ENCODE data around the gene MYBPH. TPM values are rescaled to one million over a fixed set of nuclear protein-coding genes. Genes with fewer than 3 reads are reported as not detected.

Gene MYBPH
- total RNA-seq, 2 experiments from 2014 or later = not detected

- CTCF ChIA-PET = interaction anchor here (1.2 to 1.5 kb wide), 2 partner anchors 17 to 26 kb away, joined by 3 read pairs; no protein-coding TSS in a partner anchor
- H3K4me3 Mint-ChIP-seq = no peak overlapping the region
- H3K36me3 Mint-ChIP-seq (ENCODE audit: low read depth) = no peaks in the 10 kb centered on the region
- no peak for DNase-seq
- no peaks in the 10 kb centered on the region for H3K27me3 Mint-ChIP-seq (ENCODE audit: low read depth)
- no peaks in the 10 kb centered on the region for H3K4me1 Mint-ChIP-seq (ENCODE audit: low read depth)
- no peaks in the 10 kb centered on the region for H3K9me3 Mint-ChIP-seq
- intact Hi-C loops (cut with micrococcal nuclease) = no loop called here
- no peak overlapping the region for H3K27ac Mint-ChIP-seq
Observed at GRCh38 chr1:203199481-203199815, 23.8 kb upstream of the MYBPH start.

GRCh38 chr1:203199002-203199401 is 23.4 kb upstream of the MYBPH start:
- intact Hi-C loops (cut with micrococcal nuclease) = no loop called here
- Mint-ChIP-seq H3K27ac (no peak overlapping the region), H3K4me1 (ENCODE audit: low read depth) (no peaks in the 10 kb centered on the region), H3K9me3 (no peaks in the 10 kb centered on the region), H3K27me3 (ENCODE audit: low read depth) (no peaks in the 10 kb centered on the region), H3K4me3 (no peak overlapping the region), H3K36me3 (ENCODE audit: low read depth) (no peaks in the 10 kb centered on the region)
- CTCF ChIA-PET = interaction anchor here (1.5 kb wide), 1 partner anchor 18 kb away, joined by 3 read pairs; no protein-coding TSS in a partner anchor
- DNase-seq = no peak

GRCh38 chr1:203197625-203198024 is 22.0 kb upstream of the MYBPH start:
- H3K4me3 Mint-ChIP-seq = no peak overlapping the region
- H3K27ac Mint-ChIP-seq = no peak overlapping the region
- H3K36me3 Mint-ChIP-seq (ENCODE audit: low read depth) = no peaks in the 10 kb centered on the region
- CTCF ChIA-PET = no interaction called here
- DNase-seq = no peak
- H3K9me3 Mint-ChIP-seq = no peaks in the 10 kb centered on the region
- H3K4me1 Mint-ChIP-seq (ENCODE audit: low read depth) = no peaks in the 10 kb centered on the region
- intact Hi-C loops (cut with micrococcal nuclease) = no loop called here
- no peaks in the 10 kb centered on the region for H3K27me3 Mint-ChIP-seq (ENCODE audit: low read depth)

GRCh38 chr1:203196371-203196770 is 20.7 kb upstream of the MYBPH start:
- Mint-ChIP-seq H3K4me1 (ENCODE audit: low read depth) (no peaks in the 10 kb centered on the region), H3K36me3 (ENCODE audit: low read depth) (no peaks in the 10 kb centered on the region), H3K9me3 (no peaks in the 10 kb centered on the region), H3K27me3 (ENCODE audit: low read depth) (no peaks in the 10 kb centered on the region), H3K27ac (no peak overlapping the region), H3K4me3 (no peak overlapping the region)
- intact Hi-C loops (cut with micrococcal nuclease) = no loop called here
- CTCF ChIA-PET = interaction anchor here (0.7 to 1.7 kb wide), 5 partner anchors 10 to 113 kb away, joined by 3 to 7 read pairs (median 5); partner anchors contain the start of gene CHI3L1
- DNase-seq = no peak

- no peak for DNase-seq
- Mint-ChIP-seq H3K4me3 (no peak overlapping the region), H3K27me3 (ENCODE audit: low read depth) (peaks cover 2% of the 10 kb centered on the region), H3K9me3 (no peaks in the 10 kb centered on the region), H3K36me3 (ENCODE audit: low read depth) (no peaks in the 10 kb centered on the region), H3K4me1 (ENCODE audit: low read depth) (peaks cover 4% of the 10 kb centered on the region), H3K27ac (no peak overlapping the region)
- intact Hi-C loops (cut with micrococcal nuclease) = no loop called here
- CTCF ChIA-PET = no interaction called here
Observed at GRCh38 chr1:203190949-203191348, 15.3 kb upstream of the MYBPH start.

- CTCF ChIA-PET = interaction anchor here (0.6 kb wide), 1 partner anchor 1556 kb away, joined by 4 read pairs; no protein-coding TSS in a partner anchor
- no peak overlapping the region for H3K4me3 Mint-ChIP-seq
- H3K9me3 Mint-ChIP-seq = no peaks in the 10 kb centered on the region
- intact Hi-C loops (cut with micrococcal nuclease) = no loop called here
- H3K27me3 Mint-ChIP-seq (ENCODE audit: low read depth) = peaks cover 2% of the 10 kb centered on the region
- no peaks in the 10 kb centered on the region for H3K36me3 Mint-ChIP-seq (ENCODE audit: low read depth)
- peaks cover 4% of the 10 kb centered on the region for H3K4me1 Mint-ChIP-seq (ENCODE audit: low read depth)
- DNase-seq = no peak
- H3K27ac Mint-ChIP-seq = no peak overlapping the region
Observed at GRCh38 chr1:203189951-203190352, 14.3 kb upstream of the MYBPH start.

GRCh38 chr1:203188686-203189232 is 13.1 kb upstream of the MYBPH start:
- H3K36me3 Mint-ChIP-seq (ENCODE audit: low read depth) = no peaks in the 10 kb centered on the region
- CTCF ChIA-PET = no interaction called here
- H3K9me3 Mint-ChIP-seq = no peaks in the 10 kb centered on the region
- intact Hi-C loops (cut with micrococcal nuclease) = no loop called here
- peaks cover 4% of the 10 kb centered on the region for H3K4me1 Mint-ChIP-seq (ENCODE audit: low read depth)
- H3K4me3 Mint-ChIP-seq = no peak overlapping the region
- DNase-seq = no peak
- no peak overlapping the region for H3K27ac Mint-ChIP-seq
- peaks cover 2% of the 10 kb centered on the region for H3K27me3 Mint-ChIP-seq (ENCODE audit: low read depth)

- no peak for DNase-seq
- intact Hi-C loops (cut with micrococcal nuclease) = no loop called here
- CTCF ChIA-PET = interaction anchor here (0.6 to 1.4 kb wide), 3 partner anchors 147 to 1050 kb away, joined by 3 to 5 read pairs (median 3); no protein-coding TSS in a partner anchor
- Mint-ChIP-seq H3K4me1 (ENCODE audit: low read depth) (peaks cover 4% of the 10 kb centered on the region), H3K27ac (no peak overlapping the region), H3K27me3 (ENCODE audit: low read depth) (peaks cover 2% of the 10 kb centered on the region), H3K36me3 (ENCODE audit: low read depth) (no peaks in the 10 kb centered on the region), H3K9me3 (no peaks in the 10 kb centered on the region), H3K4me3 (no peak overlapping the region)
Observed at GRCh38 chr1:203187689-203188264, 12.2 kb upstream of the MYBPH start.

- H3K36me3 Mint-ChIP-seq (ENCODE audit: low read depth) = no peaks in the 10 kb centered on the region
- intact Hi-C loops (cut with micrococcal nuclease) = no loop called here
- no peak overlapping the region for H3K4me3 Mint-ChIP-seq
- peaks cover 4% of the 10 kb centered on the region for H3K4me1 Mint-ChIP-seq (ENCODE audit: low read depth)
- H3K27ac Mint-ChIP-seq = no peak overlapping the region
- peaks cover 2% of the 10 kb centered on the region for H3K27me3 Mint-ChIP-seq (ENCODE audit: low read depth)
- DNase-seq = no peak
- H3K9me3 Mint-ChIP-seq = no peaks in the 10 kb centered on the region
- CTCF ChIA-PET = interaction anchor here (0.6 to 1.4 kb wide), 2 partner anchors 147 to 1049 kb away, joined by 3 to 5 read pairs; no protein-coding TSS in a partner anchor
Observed at GRCh38 chr1:203187304-203187685, 11.7 kb upstream of the MYBPH start.

- H3K36me3 Mint-ChIP-seq (ENCODE audit: low read depth) = no peaks in the 10 kb centered on the region
- H3K27me3 Mint-ChIP-seq (ENCODE audit: low read depth) = peaks cover 2% of the 10 kb centered on the region
- CTCF ChIA-PET = interaction anchor here (0.6 to 1.4 kb wide), 4 partner anchors 9 to 1049 kb away, joined by 3 to 5 read pairs (median 4); no protein-coding TSS in a partner anchor
- H3K9me3 Mint-ChIP-seq = no peaks in the 10 kb centered on the region
- H3K4me1 Mint-ChIP-seq (ENCODE audit: low read depth) = peaks cover 4% of the 10 kb centered on the region
- DNase-seq = no peak
- H3K4me3 Mint-ChIP-seq = no peak within 1 kb of the TSS
- intact Hi-C loops (cut with micrococcal nuclease) = no loop called here
- H3K27ac Mint-ChIP-seq = no peak within 1 kb of the TSS
Observed at GRCh38 chr1:203186446-203187303, 11.0 kb upstream of the MYBPH start, which contains the start of gene CHI3L1. CHI3L1 (minus strand) TSS chr1:203186704; CDS start chr1:203186623, 81 bp downstream.

- no peak overlapping the region for H3K4me3 Mint-ChIP-seq
- no peaks in the 10 kb centered on the region for H3K36me3 Mint-ChIP-seq (ENCODE audit: low read depth)
- no peaks in the 10 kb centered on the region for H3K9me3 Mint-ChIP-seq
- CTCF ChIA-PET = interaction anchor here (0.6 to 1.2 kb wide), 2 partner anchors 10 to 30 kb away, joined by 3 read pairs; no protein-coding TSS in a partner anchor
- H3K27me3 Mint-ChIP-seq (ENCODE audit: low read depth) = peaks cover 2% of the 10 kb centered on the region
- DNase-seq = no peak
- peaks cover 4% of the 10 kb centered on the region for H3K4me1 Mint-ChIP-seq (ENCODE audit: low read depth)
- H3K27ac Mint-ChIP-seq = no peak overlapping the region
- intact Hi-C loops (cut with micrococcal nuclease) = no loop called here
Observed at GRCh38 chr1:203186091-203186445, 10.4 kb upstream of the MYBPH start.

GRCh38 chr1:203185585-203185984 is 10.0 kb upstream of the MYBPH start:
- no peaks in the 10 kb centered on the region for H3K9me3 Mint-ChIP-seq
- H3K4me3 Mint-ChIP-seq = no peak overlapping the region
- CTCF ChIA-PET = interaction anchor here (0.6 to 1.2 kb wide), 2 partner anchors 9 to 30 kb away, joined by 3 read pairs; no protein-coding TSS in a partner anchor
- no peaks in the 10 kb centered on the region for H3K36me3 Mint-ChIP-seq (ENCODE audit: low read depth)
- intact Hi-C loops (cut with micrococcal nuclease) = no loop called here
- peaks cover 4% of the 10 kb centered on the region for H3K4me1 Mint-ChIP-seq (ENCODE audit: low read depth)
- peaks cover 2% of the 10 kb centered on the region for H3K27me3 Mint-ChIP-seq (ENCODE audit: low read depth)
- H3K27ac Mint-ChIP-seq = no peak overlapping the region
- no peak for DNase-seq

All from activated naive CD4-positive, alpha-beta T cell treated with anti-CD3 and anti-CD28 coated beads for 36 hours (primary cell).